Neuronal stem cell (in vitro differentiated cells): ENCODE measurements around the gene C14orf180.

ENCODE experiments used
- DNase-seq: peaks from one replicate; pipeline ENCODE4 v3.0.0-alpha.2; 2013; ENCODE audit warnings: low spot score
- H2AFZ ChIP-seq: one replicate; pipeline ENCODE4 v1.6.1; 2013; ENCODE audit warnings: mild to moderate bottlenecking, low read length, inconsistent platforms
- H2AK5ac ChIP-seq: 2 replicates; pipeline ENCODE4 v1.6.1; 2013; ENCODE audit warnings: low read depth, mild to moderate bottlenecking, inconsistent platforms, low read length, moderate library complexity, mixed read lengths
- H2BK120ac ChIP-seq: 2 replicates; pipeline ENCODE4 v1.6.1; 2013; ENCODE audit warnings: low read depth, mild to moderate bottlenecking, inconsistent platforms, low read length, moderate library complexity, mixed read lengths
- H2BK12ac ChIP-seq: one replicate; pipeline ENCODE4 v1.6.1; 2013; ENCODE audit warnings: low read length, inconsistent platforms
- H2BK15ac ChIP-seq: 2 replicates; pipeline ENCODE4 v1.6.1; 2013; ENCODE audit warnings: mild to moderate bottlenecking, low read length, inconsistent platforms, mixed read lengths
- H2BK5ac ChIP-seq: one replicate; pipeline ENCODE4 v1.6.1; 2013; ENCODE audit warnings: inconsistent platforms, mild to moderate bottlenecking, low read length, moderate library complexity
- H3K14ac ChIP-seq: one replicate; pipeline ENCODE4 v1.6.1; 2013; ENCODE audit warnings: low read length, inconsistent platforms
- H3K18ac ChIP-seq: 2 replicates; pipeline ENCODE4 v1.6.1; 2013; ENCODE audit warnings: low read length, inconsistent platforms
- H3K23ac ChIP-seq: 2 replicates; pipeline ENCODE4 v1.6.1; 2013; ENCODE audit warnings: low read depth, mild to moderate bottlenecking, mixed read lengths, low read length, inconsistent platforms; ENCODE audit not compliant: poor library complexity
- H3K27ac ChIP-seq: replicated peaks from 3 replicates; pipeline ENCODE4 v1.5.1; 2013; ENCODE audit warnings: low read length, inconsistent platforms
- H3K27me3 ChIP-seq, 3 experiments: 2 replicates each; pipeline ENCODE4 v1.6.1; 2013; ENCODE audit warnings: low read length in 3 of 3, mild to moderate bottlenecking in 2 of 3, inconsistent platforms in 1 of 3, low read depth in 1 of 3, mixed read lengths in 1 of 3, moderate library complexity in 1 of 3; ENCODE audit not compliant: control insufficient read depth in 3 of 3, insufficient read depth in 3 of 3
- H3K36me3 ChIP-seq, 2 donors: replicated peaks in 1 of 2; 2 replicates each; pipeline ENCODE4 v1.6.1; 2013; ENCODE audit warnings: low read length in 2 of 2; ENCODE audit not compliant: control insufficient read depth in 2 of 2, insufficient read depth in 2 of 2
- H3K4ac ChIP-seq: 2 replicates; pipeline ENCODE4 v1.6.1; 2013; ENCODE audit warnings: inconsistent platforms, mild to moderate bottlenecking, low read length, moderate library complexity
- H3K4me1 ChIP-seq, 2 donors: 1 replicate in 1 of 2; 2 replicates in 1 of 2; pipeline ENCODE4 v1.6.1; 2013; ENCODE audit warnings: low read length in 2 of 2, low read depth in 1 of 2; ENCODE audit not compliant: control insufficient read depth in 2 of 2, insufficient read depth in 1 of 2
- H3K4me2 ChIP-seq: one replicate; pipeline ENCODE4 v1.6.1; 2013; ENCODE audit warnings: mild to moderate bottlenecking, low read length, inconsistent platforms; ENCODE audit not compliant: insufficient read depth, poor library complexity, severe bottlenecking
- H3K4me3 ChIP-seq, 2 donors: 2 replicates each; pipeline ENCODE4 v1.5.1; 2013; ENCODE audit warnings: low read length in 2 of 2, mild to moderate bottlenecking in 2 of 2, inconsistent platforms in 1 of 2, moderate library complexity in 1 of 2
- H3K79me1 ChIP-seq: one replicate; pipeline ENCODE4 v1.6.1; 2013; ENCODE audit warnings: low read depth, mild to moderate bottlenecking, inconsistent platforms, low read length, moderate library complexity
- H3K9ac ChIP-seq: one replicate; pipeline ENCODE4 v1.6.1; 2013; ENCODE audit warnings: mild to moderate bottlenecking, low read depth, low read length, inconsistent platforms; ENCODE audit not compliant: poor library complexity
- H3K9me3 ChIP-seq, 2 donors: replicated peaks in 1 of 2; 2 replicates each; pipeline versions ENCODE3 to v1.6.1; 2013; ENCODE audit warnings: low read length in 2 of 2, mild to moderate bottlenecking in 2 of 2, inconsistent platforms in 1 of 2, low read depth in 1 of 2, mixed read lengths in 1 of 2, moderate library complexity in 1 of 2; ENCODE audit not compliant: control insufficient read depth in 2 of 2, insufficient read depth in 1 of 2
- H4K8ac ChIP-seq: one replicate; pipeline ENCODE4 v1.6.1; 2013; ENCODE audit warnings: low read depth, mild to moderate bottlenecking, inconsistent platforms, low read length, moderate library complexity
- H4K91ac ChIP-seq: one replicate; pipeline ENCODE4 v1.6.1; 2013; ENCODE audit warnings: low read length, low read depth, mild to moderate bottlenecking, inconsistent platforms; ENCODE audit not compliant: poor library complexity
- WGBS, 2 donors: extraction: QIAGEN DNeasy Blood & Tissue Kit; methylation state at CpG; one replicate each; pipeline ENCODE4 v1.1.7; 2013; ENCODE audit warnings: missing lambda C conversion rate in 2 of 2, mixed read lengths in 1 of 2; ENCODE audit not compliant: insufficient read length in 2 of 2, insufficient replicate concordance in 1 of 2; ENCODE audit errors: extremely low coverage in 2 of 2; 5-methylcytosine and 5-hydroxymethylcytosine counted together

The C14orf180 gene

DNA sequence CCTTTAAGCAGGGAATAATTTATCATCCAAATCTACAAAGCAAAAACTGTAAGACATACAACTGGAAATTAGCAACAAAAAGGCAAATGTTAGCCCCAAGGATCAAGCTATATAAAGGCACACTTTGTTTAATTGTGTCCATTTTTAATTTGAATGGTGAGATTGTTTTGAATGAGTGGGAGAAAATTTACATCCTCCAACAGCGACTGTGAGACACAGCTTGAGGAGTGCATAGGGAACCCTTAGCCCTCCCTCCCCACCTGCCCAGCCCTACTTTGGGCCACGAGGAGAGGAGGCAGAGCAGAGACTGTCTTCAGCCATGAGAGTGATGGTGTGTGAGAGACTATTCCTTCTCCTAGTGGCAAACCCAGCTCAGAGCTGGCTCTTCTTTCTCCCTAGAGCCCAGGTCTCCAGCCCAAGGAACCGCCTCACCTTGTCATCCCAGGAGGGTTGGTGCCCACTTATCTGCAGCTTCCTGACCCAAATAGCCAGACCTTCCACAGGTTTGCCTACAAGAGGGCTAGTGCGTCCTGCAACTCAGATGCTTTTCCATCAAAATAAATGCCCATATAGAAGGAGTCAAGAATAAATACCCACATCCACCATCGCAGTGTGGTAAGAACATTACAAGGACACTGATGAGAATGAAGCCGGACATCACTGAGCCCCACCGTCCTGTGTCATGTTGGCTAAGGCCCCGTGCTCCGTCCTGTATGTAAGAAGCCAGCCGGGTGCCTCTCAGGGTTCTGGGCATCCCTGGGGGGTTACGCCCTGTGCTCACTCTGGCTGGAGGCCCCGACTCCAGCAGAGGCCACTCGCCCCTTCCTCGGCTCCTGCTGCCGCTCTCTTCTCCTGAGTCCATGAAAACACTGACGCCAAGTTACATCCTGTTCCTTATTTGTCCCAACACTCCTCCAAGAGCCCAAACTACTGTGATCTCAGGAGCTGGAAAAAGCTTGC is 36.4 kb upstream of the C14orf180 start:
- no peak overlapping the region for H2AFZ ChIP-seq
- no peak overlapping the region for H3K4ac ChIP-seq
- no peaks in the 10 kb centered on the region for H3K36me3 ChIP-seq
- peaks cover 0 to 38% (median 0%) of the 10 kb centered on the region in 3 experiments for H3K27me3 ChIP-seq
- no peak overlapping the region for H3K14ac ChIP-seq
- H4K8ac ChIP-seq = no peak overlapping the region
- no peak overlapping the region for H2AK5ac ChIP-seq
- H2BK5ac ChIP-seq = no peak overlapping the region
- no peak overlapping the region for H3K23ac ChIP-seq
- H3K18ac ChIP-seq = no peak overlapping the region
- no peak overlapping the region for H3K27ac ChIP-seq
- H3K4me1 ChIP-seq = peaks cover 0 to 3% of the 10 kb centered on the region in 2 donors
- H3K9me3 ChIP-seq = peaks cover 0 to 2% of the 10 kb centered on the region in 2 donors
- no peak overlapping the region for H3K4me2 ChIP-seq
- no peak overlapping the region for H2BK15ac ChIP-seq
- no peak overlapping the region for H2BK12ac ChIP-seq
- no CpG with 5 or more reads among the region's 16 CpGs for WGBS, 2 donors
- H3K9ac ChIP-seq = no peak overlapping the region
- H3K4me3 ChIP-seq = no peak overlapping the region
- H3K79me1 ChIP-seq = no peaks in the 10 kb centered on the region
- H4K91ac ChIP-seq = no peak overlapping the region
- no peak overlapping the region for H2BK120ac ChIP-seq
- no peak for DNase-seq

DNA sequence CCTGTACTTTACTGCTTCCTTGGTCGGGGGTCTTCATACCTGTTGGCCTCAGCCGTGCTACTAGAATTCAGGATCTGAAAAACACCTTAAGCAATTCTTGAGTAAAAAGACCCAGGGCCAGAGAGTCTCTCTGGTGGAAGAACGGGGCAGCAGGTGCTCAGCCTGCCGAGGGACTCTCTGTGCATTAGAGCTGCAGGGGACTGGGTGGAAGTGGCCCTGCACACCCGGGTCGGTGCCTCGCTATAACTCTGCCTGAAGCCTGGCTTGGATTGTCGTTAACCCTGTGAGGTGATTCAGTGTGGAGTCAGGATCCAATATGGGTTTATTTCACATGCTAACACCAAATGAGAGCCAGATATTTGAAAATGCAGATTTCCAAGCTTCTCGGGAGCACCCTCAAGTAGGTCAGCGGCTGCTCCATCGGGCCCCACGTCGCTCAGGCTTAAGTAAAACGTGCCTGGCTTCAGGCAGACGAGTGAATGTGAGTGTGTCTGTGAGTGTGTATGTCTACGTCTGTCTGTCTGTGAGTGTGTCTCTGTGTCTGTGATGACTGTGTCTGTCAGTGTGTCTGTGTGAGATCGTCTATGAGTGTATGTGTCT is 35.1 kb upstream of the C14orf180 start:
- H4K91ac ChIP-seq = no peak overlapping the region
- no peak overlapping the region for H2BK15ac ChIP-seq
- H2AFZ ChIP-seq = no peak overlapping the region
- peaks cover 0 to 4% of the 10 kb centered on the region in 2 donors for H3K4me1 ChIP-seq
- peak overlapping the region in 1 of 2 donors; percentile 18 for H3K4me3 ChIP-seq
- no peak overlapping the region for H3K18ac ChIP-seq
- no peak for DNase-seq
- H2BK5ac ChIP-seq = no peak overlapping the region
- no peak overlapping the region for H2BK12ac ChIP-seq
- H3K36me3 ChIP-seq = no peaks in the 10 kb centered on the region
- H3K4me2 ChIP-seq = no peak overlapping the region
- H3K9me3 ChIP-seq = peaks cover 0 to 2% of the 10 kb centered on the region in 2 donors
- H4K8ac ChIP-seq = peak overlapping the region; percentile 43
- H3K27me3 ChIP-seq = peaks cover 0 to 38% (median 0%) of the 10 kb centered on the region in 3 experiments
- no CpG with 5 or more reads among the region's 17 CpGs for WGBS, 2 donors
- no peak overlapping the region for H3K14ac ChIP-seq
- H3K23ac ChIP-seq = no peak overlapping the region
- H3K4ac ChIP-seq = no peak overlapping the region
- H2AK5ac ChIP-seq = no peak overlapping the region
- no peak overlapping the region for H3K9ac ChIP-seq
- H2BK120ac ChIP-seq = no peak overlapping the region
- H3K27ac ChIP-seq = no peak overlapping the region
- H3K79me1 ChIP-seq = no peaks in the 10 kb centered on the region

DNA sequence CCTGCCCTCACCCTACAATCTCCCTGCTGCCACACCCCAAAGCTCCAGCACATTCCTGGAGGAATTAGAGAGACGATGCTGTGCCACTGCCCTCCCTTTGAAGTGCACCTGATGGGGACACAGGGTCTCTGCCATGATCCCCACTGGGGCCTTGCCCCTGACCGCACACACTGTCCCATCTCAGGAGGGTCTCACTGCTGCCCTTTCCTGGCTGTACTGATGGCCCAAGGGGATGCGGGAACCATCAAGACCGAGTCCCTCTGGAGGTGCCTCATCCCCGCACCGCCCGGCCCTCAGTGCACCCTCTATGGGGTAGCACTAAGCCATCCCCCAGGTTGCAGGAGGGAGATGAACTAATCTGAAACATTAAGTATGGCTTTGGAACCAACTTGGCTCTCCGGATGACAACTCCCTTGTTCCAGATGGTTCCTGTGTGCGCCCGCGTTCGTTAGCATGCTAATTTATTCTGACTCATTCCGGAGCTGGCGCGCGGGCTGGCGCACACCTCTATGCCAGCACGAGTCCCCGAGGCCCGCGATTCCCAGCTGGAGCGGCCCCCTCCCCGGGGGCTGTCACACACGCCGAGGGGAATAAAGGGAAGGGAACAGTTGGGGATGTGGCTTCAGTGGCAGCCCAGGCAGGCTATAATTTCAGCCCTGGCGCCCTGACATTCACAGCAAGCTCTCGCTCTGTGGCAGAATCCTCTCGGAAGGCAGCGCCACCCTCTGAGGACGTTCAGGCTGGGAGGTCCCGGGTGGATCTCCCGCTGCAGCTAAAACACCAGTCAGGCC is 34.2 kb upstream of the C14orf180 start:
- peak overlapping the region; percentile 8 for H3K23ac ChIP-seq
- H3K27ac ChIP-seq = no peak overlapping the region
- H2BK15ac ChIP-seq = no peak overlapping the region
- H3K18ac ChIP-seq = peak overlapping the region; percentile 3
- no peak overlapping the region for H2AK5ac ChIP-seq
- H2BK5ac ChIP-seq = no peak overlapping the region
- peaks cover 0 to 2% of the 10 kb centered on the region in 2 donors for H3K9me3 ChIP-seq
- peak overlapping the region; percentile 7 for H2AFZ ChIP-seq
- no peaks in the 10 kb centered on the region for H3K79me1 ChIP-seq
- no peak overlapping the region for H3K4ac ChIP-seq
- no peak overlapping the region for H4K91ac ChIP-seq
- DNase-seq = no peak
- peak overlapping the region in 1 of 2 donors; percentile 18 for H3K4me3 ChIP-seq
- no peak overlapping the region for H3K9ac ChIP-seq
- no peak overlapping the region for H3K14ac ChIP-seq
- H3K4me1 ChIP-seq = peaks cover 0 to 5% of the 10 kb centered on the region in 2 donors
- no CpG with 5 or more reads among the region's 32 CpGs for WGBS, 2 donors
- no peak overlapping the region for H4K8ac ChIP-seq
- no peak overlapping the region for H3K4me2 ChIP-seq
- no peaks in the 10 kb centered on the region for H3K36me3 ChIP-seq
- H3K27me3 ChIP-seq = peaks cover 0 to 47% (median 0%) of the 10 kb centered on the region in 3 experiments
- H2BK120ac ChIP-seq = no peak overlapping the region
- no peak overlapping the region for H2BK12ac ChIP-seq
